Lower lobe of right lung (tissue), 2 donors: ENCODE results near the gene CPLX3. TPM values are rescaled to one million over a fixed set of nuclear protein-coding genes. Genes with fewer than 3 reads are reported as not detected.

ENCODE experiments used
- ATAC-seq, 2 donors: fragments of 200-7000 bp; cut with Tn5 transposase; one replicate each; pipeline ENCODE4 v1.9.1; 2020 to 2022; ENCODE audit warnings: mild to moderate bottlenecking in 2 of 2, moderate library complexity in 2 of 2
- DNase-seq: peaks from one replicate; pipeline ENCODE4 v3.0.0-alpha.2; 2020
- H3K27ac ChIP-seq: fragments of 200-600 bp; one replicate; pipeline ENCODE4 v1.8.0; 2022
- H3K27me3 ChIP-seq: fragments of 200-600 bp; one replicate; pipeline ENCODE4 v1.8.0; 2022; ENCODE audit warnings: low read depth
- H3K36me3 ChIP-seq: fragments of 200-600 bp; one replicate; pipeline ENCODE4 v1.8.0; 2022; ENCODE audit warnings: mild to moderate bottlenecking
- H3K4me1 ChIP-seq: fragments of 200-600 bp; one replicate; pipeline ENCODE4 v1.8.0; 2022
- H3K4me3 ChIP-seq: fragments of 200-600 bp; one replicate; pipeline ENCODE4 v1.8.0; 2022; ENCODE audit warnings: mild to moderate bottlenecking
- H3K9me3 ChIP-seq: fragments of 200-600 bp; one replicate; pipeline ENCODE4 v1.8.0; 2022
- intact Hi-C: fragments of 100-400 bp; cut with DNase I; formaldehyde crosslinking; loops from one replicate; pipeline ENCODE4 v1.11.0; 2022
- total RNA-seq: library from RNA; stranded (reverse); fragmentation: NEBNext Ultra II Directional; extraction: Animal tissue kit (Norgen Biotek cat#: 25700); gene quantifications from one replicate; pipeline ENCODE4 v1.2.1, GENCODE V29; 2021
- TF ChIP-seq, protein P1 (sequence below): fragments of 200-600 bp; IDR thresholded peaks from one replicate; pipeline ENCODE4 v1.8.0; 2022; ENCODE audit warnings: antibody characterized with exemption, mild to moderate bottlenecking
- donor health status: DM: no; HTN: yes; CAD: no; lungs with severe emphysema.

The CPLX3 gene
- total RNA-seq, 1 donor from 2014 or later = not detected

DNA sequence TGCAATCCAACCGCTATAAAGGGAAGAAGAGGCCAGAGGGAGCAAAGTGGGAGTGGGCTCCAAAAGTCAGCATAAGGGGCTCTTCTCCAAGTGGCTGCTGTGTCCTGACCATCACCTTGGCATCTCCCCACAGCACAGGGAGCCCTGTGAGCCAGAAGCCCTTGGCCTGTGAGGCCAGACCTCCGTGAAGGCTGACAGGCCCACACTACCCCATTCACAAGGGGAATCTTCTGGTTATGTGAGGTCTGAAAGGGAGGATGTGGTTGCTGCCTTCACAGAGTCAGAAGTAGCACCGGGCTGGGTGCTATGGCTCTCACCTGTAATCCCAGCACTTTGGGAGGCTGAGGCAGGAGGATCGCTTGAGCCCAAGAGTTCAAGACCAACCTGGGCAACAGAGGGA lies 19.2 kb downstream of the CPLX3 start:
- TF ChIP-seq, protein P1, sequence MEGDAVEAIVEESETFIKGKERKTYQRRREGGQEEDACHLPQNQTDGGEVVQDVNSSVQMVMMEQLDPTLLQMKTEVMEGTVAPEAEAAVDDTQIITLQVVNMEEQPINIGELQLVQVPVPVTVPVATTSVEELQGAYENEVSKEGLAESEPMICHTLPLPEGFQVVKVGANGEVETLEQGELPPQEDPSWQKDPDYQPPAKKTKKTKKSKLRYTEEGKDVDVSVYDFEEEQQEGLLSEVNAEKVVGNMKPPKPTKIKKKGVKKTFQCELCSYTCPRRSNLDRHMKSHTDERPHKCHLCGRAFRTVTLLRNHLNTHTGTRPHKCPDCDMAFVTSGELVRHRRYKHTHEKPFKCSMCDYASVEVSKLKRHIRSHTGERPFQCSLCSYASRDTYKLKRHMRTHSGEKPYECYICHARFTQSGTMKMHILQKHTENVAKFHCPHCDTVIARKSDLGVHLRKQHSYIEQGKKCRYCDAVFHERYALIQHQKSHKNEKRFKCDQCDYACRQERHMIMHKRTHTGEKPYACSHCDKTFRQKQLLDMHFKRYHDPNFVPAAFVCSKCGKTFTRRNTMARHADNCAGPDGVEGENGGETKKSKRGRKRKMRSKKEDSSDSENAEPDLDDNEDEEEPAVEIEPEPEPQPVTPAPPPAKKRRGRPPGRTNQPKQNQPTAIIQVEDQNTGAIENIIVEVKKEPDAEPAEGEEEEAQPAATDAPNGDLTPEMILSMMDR = no peak
- Histone ChIP-seq H3K9me3 (no peaks in the 10 kb centered on the region), H3K4me1 (peaks cover 18% of the 10 kb centered on the region), H3K27ac (peak overlapping the region; percentile 49), H3K4me3 (no peak overlapping the region), H3K27me3 (no peaks in the 10 kb centered on the region), H3K36me3 (peaks cover 59% of the 10 kb centered on the region)
- DNase-seq (no peak), ATAC-seq (no peak)
- intact Hi-C loops = no loop called here

DNA sequence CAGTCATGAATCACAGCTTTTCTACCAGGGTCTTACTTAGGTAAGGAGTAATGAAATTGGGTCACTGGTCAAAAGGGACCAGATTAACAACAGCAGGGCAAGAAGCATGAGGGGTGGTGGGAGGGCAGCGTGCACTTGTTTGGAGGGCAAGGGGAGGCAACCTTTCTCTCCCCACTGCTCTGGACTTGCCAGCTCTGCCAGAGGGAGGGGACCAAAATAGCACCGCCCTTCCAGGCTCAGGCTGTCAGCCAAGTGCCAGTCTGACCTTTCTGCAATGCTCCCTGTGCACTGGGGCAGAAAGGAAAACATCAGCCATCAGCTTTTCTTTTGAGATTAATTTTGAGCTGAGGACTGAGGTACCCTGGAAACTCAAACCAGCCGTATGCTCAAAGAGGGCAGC lies 21.0 kb downstream of the CPLX3 start:
- peaks cover 77% of the 10 kb centered on the region for H3K36me3 ChIP-seq

DNA sequence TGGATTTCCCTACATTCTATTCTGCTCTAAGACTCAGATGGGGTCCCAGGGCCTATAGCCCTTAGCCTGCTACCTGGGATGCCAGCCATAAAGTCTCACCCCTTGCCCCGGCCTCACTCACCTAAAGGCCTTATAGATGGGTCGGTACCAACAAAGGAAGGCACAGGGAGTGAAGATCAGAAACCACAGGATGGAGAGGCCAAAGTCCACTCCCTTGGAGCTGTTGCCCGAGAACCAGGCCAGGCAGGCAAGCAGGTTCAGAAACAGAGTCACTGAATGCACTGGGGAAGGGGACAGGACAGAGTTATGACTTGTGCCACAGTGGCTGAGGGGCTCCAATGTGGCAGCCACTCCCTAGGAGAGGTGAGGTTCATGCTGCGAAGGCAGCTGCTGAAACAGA lies 24.0 kb downstream of the CPLX3 start:
- peaks cover 89% of the 10 kb centered on the region for H3K36me3 ChIP-seq
- no peaks in the 10 kb centered on the region for H3K27me3 ChIP-seq
- ATAC-seq (no peak), DNase-seq (no peak)
- no peak overlapping the region for H3K27ac ChIP-seq
- TF ChIP-seq, protein P1 = no peak
- no peaks in the 10 kb centered on the region for H3K4me1 ChIP-seq
- H3K4me3 ChIP-seq = no peak overlapping the region
- intact Hi-C loops = no loop called here
- no peaks in the 10 kb centered on the region for H3K9me3 ChIP-seq

More for the DNA sequence above, 21.0 kb downstream of the CPLX3 start:
- Histone ChIP-seq H3K27me3 (no peaks in the 10 kb centered on the region), H3K4me3 (no peak overlapping the region), H3K4me1 (peaks cover 10% of the 10 kb centered on the region), H3K27ac (no peak overlapping the region), H3K9me3 (no peaks in the 10 kb centered on the region)
- no peak for ATAC-seq
- DNase-seq = no peak
- intact Hi-C loops = no loop called here
- TF ChIP-seq, protein P1 = no peak

DNA sequence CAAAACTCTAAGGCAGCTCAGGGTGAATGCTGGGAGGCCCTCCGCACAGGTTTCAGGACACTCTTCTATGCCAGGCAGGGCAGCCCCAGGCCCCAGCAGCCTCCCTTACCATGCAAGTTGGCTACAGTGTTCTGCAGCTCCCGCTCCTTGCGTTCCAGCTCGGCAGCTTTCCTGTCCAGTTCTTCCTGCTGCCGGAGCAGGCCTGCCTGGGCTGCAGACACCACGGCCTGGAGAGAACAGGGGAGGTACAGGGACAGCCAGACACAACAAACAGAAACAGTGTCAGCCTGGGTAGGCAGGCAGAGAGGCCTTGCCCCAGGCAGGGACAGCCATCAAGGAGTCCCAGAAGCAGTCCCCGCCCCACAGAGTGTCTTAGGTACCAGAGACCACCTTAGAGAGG lies 25.5 kb downstream of the CPLX3 start:
- Histone ChIP-seq H3K27ac (no peak overlapping the region), H3K4me1 (peaks cover 8% of the 10 kb centered on the region), H3K9me3 (no peaks in the 10 kb centered on the region), H3K36me3 (peaks cover 81% of the 10 kb centered on the region), H3K27me3 (no peaks in the 10 kb centered on the region), H3K4me3 (no peak overlapping the region)
- intact Hi-C loops = no loop called here
- DNase-seq = no peak
- no peak for ATAC-seq
- TF ChIP-seq, protein P1 = no peak

DNA sequence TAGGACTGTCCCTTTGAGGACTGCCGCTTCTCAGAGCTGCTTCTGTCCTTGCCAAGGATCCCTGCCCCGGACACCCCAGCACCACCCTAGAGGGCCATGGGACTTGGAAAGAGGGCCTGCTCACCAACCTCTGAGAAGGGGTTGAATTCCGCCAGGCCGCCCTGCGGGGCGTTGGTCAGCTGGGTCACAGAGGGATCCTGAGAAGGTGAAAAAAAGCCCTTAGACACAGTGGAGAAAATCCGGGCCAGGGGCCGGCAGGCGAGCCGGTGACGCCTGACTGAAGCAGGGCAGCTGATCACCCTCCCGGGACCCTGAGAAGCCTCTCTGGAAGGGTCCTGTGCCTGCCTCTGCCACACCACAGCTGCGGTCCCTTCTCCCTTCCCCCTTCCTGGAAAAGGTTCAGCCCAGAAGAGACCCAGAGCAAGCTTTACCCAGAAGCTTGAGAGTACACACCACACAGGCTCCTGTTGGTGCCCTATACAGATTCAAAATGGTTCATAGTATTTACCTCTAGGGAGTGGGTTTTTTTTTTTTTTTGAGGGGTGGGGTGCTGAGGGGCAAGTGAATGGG lies 28.1 kb downstream of the CPLX3 start:
- H3K9me3 ChIP-seq = no peaks in the 10 kb centered on the region
- intact Hi-C loops = no loop called here
- ATAC-seq (no peak), DNase-seq (no peak)
- no peak overlapping the region for H3K27ac ChIP-seq
- TF ChIP-seq, protein P1 = no peak
- H3K27me3 ChIP-seq = no peaks in the 10 kb centered on the region
- H3K36me3 ChIP-seq = peaks cover 68% of the 10 kb centered on the region
- peaks cover 32% of the 10 kb centered on the region for H3K4me1 ChIP-seq
- H3K4me3 ChIP-seq = no peak overlapping the region
